ENCODE measurements around the gene RPL23.

DNA sequence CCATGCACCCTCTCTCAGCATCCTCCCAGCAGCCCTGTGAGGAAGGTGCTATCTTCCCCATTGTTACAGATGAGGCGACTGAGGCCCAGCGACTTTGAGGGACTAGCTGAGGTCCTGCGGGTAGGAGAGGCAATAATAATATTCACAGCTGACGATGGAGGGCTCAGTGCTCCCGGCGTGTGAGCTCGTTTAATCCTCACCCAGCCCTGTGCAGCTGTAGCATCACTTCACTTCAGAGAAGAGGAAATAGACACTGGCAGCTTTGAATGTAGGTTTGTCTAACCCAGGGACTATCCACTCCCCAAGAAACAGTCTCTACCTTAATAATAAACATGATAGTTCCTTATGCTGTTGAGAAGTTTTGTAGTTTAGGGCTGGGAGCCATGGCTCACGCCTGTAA lies 37.9 kb upstream of the RPL23 start:
- TF ChIP-seq, protein P1, sequence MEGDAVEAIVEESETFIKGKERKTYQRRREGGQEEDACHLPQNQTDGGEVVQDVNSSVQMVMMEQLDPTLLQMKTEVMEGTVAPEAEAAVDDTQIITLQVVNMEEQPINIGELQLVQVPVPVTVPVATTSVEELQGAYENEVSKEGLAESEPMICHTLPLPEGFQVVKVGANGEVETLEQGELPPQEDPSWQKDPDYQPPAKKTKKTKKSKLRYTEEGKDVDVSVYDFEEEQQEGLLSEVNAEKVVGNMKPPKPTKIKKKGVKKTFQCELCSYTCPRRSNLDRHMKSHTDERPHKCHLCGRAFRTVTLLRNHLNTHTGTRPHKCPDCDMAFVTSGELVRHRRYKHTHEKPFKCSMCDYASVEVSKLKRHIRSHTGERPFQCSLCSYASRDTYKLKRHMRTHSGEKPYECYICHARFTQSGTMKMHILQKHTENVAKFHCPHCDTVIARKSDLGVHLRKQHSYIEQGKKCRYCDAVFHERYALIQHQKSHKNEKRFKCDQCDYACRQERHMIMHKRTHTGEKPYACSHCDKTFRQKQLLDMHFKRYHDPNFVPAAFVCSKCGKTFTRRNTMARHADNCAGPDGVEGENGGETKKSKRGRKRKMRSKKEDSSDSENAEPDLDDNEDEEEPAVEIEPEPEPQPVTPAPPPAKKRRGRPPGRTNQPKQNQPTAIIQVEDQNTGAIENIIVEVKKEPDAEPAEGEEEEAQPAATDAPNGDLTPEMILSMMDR (IDR thresholded peaks at IDR 0.05; ENCODE audit: insufficient read depth, low read length), result no peak
- TF ChIP-seq POLR2AphosphoS5 (IDR thresholded peaks at IDR 0.05; ENCODE audit: low read depth) (no peak), GABPA (IDR thresholded peaks at IDR 0.05; ENCODE audit: low read depth) (no peak)
- TF ChIP-seq, protein P2, sequence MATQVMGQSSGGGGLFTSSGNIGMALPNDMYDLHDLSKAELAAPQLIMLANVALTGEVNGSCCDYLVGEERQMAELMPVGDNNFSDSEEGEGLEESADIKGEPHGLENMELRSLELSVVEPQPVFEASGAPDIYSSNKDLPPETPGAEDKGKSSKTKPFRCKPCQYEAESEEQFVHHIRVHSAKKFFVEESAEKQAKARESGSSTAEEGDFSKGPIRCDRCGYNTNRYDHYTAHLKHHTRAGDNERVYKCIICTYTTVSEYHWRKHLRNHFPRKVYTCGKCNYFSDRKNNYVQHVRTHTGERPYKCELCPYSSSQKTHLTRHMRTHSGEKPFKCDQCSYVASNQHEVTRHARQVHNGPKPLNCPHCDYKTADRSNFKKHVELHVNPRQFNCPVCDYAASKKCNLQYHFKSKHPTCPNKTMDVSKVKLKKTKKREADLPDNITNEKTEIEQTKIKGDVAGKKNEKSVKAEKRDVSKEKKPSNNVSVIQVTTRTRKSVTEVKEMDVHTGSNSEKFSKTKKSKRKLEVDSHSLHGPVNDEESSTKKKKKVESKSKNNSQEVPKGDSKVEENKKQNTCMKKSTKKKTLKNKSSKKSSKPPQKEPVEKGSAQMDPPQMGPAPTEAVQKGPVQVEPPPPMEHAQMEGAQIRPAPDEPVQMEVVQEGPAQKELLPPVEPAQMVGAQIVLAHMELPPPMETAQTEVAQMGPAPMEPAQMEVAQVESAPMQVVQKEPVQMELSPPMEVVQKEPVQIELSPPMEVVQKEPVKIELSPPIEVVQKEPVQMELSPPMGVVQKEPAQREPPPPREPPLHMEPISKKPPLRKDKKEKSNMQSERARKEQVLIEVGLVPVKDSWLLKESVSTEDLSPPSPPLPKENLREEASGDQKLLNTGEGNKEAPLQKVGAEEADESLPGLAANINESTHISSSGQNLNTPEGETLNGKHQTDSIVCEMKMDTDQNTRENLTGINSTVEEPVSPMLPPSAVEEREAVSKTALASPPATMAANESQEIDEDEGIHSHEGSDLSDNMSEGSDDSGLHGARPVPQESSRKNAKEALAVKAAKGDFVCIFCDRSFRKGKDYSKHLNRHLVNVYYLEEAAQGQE (IDR thresholded peaks at IDR 0.05; ENCODE audit: insufficient replicate concordance, low read depth), result no peak

Data from HL-60 (cell line).